DOHH2 (cell line): ENCODE data around the gene OTULINL.

Experiments used
- CTCF ChIP-seq: fragments of 200-600 bp; sonication (generic); IDR thresholded peaks from one replicate; pipeline ENCODE4 v1.5.1; 2014; ENCODE audit warnings: antibody characterized with exemption, mild to moderate bottlenecking, low read depth, low read length; ENCODE audit not compliant: poor library complexity, severe bottlenecking
- EZH2phosphoT487 ChIP-seq: fragments of 200-600 bp; sonication (generic); IDR thresholded peaks from 2 replicates; pipeline ENCODE4 v1.6.1; 2017; ENCODE audit warnings: borderline replicate concordance, mild to moderate bottlenecking, antibody characterized with exemption, low read length, moderate library complexity, mixed read lengths

GRCh38 chr5:14560091-14560595 is 21.4 kb upstream of the OTULINL start:
- TF ChIP-seq EZH2phosphoT487 (no peak), CTCF (no peak)
